ENCODE results near the gene CREB3L2.
A peak's percentile ranks its signal among the peaks of the same experiment; 100 is the strongest.
"Not testable (repeated sequence)": the region's sequence is repeated elsewhere in the genome, so short reads cannot be mapped to it uniquely, and the experiment has no call there.

The CREB3L2 gene, protein sequence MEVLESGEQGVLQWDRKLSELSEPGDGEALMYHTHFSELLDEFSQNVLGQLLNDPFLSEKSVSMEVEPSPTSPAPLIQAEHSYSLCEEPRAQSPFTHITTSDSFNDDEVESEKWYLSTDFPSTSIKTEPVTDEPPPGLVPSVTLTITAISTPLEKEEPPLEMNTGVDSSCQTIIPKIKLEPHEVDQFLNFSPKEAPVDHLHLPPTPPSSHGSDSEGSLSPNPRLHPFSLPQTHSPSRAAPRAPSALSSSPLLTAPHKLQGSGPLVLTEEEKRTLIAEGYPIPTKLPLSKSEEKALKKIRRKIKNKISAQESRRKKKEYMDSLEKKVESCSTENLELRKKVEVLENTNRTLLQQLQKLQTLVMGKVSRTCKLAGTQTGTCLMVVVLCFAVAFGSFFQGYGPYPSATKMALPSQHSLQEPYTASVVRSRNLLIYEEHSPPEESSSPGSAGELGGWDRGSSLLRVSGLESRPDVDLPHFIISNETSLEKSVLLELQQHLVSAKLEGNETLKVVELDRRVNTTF

DNA sequence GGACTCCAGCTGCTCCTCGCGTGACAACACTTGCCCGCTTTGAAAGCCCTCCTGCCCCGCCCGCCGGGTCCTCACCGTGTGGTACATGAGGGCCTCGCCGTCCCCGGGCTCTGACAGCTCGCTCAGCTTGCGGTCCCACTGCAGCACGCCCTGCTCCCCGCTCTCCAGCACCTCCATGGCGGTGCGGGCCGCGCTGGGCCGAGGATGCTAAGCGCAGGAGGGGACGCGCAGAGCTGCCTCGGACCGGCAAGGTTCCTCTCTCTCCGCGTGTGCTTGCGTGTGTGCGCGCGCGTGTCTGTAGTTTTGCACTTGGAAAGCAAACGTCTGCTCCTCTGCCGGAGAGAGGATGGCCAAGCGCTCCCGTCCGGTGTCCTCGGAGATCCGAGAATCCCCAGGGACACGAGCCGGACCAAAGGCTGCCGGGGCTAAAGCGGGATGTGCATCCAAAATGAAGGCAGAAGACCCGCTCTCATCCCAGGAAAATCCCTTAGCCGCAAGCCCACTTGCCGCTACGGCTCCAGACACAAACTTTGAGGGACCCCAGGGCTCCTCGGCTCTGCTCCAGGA is at the start of gene CREB3L2:
Gene CREB3L2 (minus strand): TSS at position 558 of the 567 bp plus-strand sequence. CDS start 381 bp downstream, at position 177.
- DNase-seq (ENCODE audit: low read depth in 2 of 2) = peak; percentile 23 to 32

DNA sequence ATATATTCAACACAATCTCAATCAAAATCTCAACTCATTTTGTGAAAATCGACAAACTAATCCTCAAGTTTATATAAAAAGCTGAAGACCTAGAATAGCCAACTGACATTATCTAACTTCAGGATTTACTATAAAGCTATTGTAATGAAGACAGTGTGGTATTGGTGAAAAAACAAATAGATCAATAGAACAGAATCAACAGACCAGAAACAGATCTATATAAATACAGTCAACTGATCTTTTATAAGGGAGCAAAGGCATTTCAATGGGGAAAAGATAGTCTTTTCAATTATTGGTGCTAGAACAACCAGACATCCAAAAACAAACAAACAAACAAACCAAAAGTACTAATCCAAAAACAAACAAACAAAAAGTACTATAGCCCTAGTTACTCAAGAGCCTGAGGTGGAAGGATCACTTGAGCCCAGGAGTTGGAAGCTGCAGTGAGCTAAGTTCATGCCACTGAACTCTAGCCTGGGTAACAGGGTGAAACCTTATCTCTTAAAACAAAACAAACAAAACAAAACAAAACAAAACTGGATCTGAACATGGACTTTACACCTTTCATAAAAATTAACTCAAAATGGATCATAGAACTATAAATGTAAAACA is 47.7 kb upstream of the CREB3L2 start:
- DNase-seq (ENCODE audit: low read depth in 2 of 2) = no peak

- DNase-seq (ENCODE audit: low read depth in 2 of 2) = no peak
Observed at GRCh38 chr7:138047907-138048306, 46.0 kb upstream of the CREB3L2 start.

DNA sequence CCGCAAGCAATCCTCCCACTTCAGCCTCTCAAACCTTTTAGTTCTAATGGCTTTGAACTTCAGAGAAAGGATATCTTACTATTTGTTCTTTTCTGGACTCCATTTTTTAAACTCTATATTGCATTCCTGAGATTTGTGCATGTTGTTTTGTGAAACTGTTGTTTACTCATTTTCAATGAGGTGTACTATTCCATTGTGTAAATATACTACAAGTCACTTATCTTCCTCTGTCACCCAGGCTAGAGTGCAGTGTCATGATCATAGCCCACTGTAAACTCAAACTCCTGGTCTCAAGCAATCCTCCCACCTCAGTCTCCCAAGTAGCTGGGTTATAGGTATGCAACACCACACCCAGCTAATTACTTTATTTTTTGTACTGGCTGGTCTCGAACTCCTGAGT is 43.0 kb upstream of the CREB3L2 start:
- no peak for DNase-seq (ENCODE audit: low read depth in 2 of 2)

GRCh38 chr7:138040063-138040462 is 38.2 kb upstream of the CREB3L2 start:
- not testable (repeated sequence) for DNase-seq (ENCODE audit: low read depth in 2 of 2)

DNA sequence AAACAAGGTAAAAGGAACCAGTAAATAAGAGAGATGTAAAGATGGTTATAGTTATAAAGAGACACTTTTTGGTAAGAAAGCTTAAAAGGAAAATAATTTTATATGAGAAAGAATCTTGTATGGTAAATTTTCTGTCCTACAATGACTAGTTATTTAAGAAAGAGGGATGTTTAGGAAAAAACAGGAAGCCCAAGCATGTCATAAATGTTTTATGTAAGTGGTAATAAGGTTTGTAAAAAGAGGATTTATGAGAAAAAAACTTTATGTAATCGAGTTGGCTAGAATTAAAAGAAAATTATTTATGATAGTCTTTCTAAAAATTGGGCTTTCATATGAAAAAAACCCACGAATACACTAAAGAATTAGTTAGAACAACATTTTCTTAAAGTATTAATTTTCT is 34.2 kb upstream of the CREB3L2 start:
- DNase-seq (ENCODE audit: low read depth in 2 of 2) = no peak

DNA sequence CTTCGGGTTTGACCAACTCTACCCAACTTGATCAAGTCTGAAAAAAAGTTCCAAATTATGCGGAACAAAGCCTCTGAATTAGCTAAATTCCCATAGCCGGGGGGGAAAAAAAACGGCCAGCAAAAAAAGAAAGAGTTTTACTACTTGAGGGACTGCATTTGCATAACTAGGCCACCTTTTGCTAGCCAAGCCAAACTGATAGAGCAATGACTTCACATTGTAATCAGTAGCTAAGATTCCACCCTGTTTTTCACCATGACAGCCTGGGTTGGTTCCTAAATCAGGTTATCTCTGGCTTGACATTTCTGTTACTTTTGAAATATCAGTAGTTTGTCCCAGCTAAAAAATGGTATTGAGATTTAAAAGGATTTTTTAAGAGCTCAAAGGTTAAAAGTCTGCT is 31.4 kb upstream of the CREB3L2 start:
- DNase-seq (ENCODE audit: low read depth in 2 of 2) = no peak

GRCh38 chr7:138032770-138033169 is 30.9 kb upstream of the CREB3L2 start:
- DNase-seq (ENCODE audit: low read depth in 2 of 2) = no peak

DNA sequence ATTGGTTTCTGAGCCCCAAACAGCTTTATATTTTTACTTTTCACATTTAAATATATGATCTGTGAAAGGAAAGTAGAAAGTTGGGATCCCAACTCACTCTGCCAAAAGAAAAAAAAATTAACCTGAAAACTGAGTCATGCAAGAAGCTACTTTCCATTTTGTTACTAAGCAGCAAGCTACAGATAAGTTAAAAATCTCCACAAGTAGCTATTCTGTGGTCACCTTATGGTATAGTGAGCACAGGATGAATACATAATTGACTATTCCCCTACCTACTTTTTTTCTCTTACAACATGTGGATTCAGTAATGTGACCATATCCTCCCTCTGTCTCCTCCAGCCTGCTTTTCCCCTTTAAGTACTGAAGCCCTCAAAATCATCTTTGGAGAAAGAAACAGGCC is 30.3 kb upstream of the CREB3L2 start:
- DNase-seq (ENCODE audit: low read depth in 2 of 2) = no peak

- DNase-seq (ENCODE audit: low read depth in 2 of 2) = no peak
Observed at GRCh38 chr7:138030679-138031351, 28.9 kb upstream of the CREB3L2 start.

- DNase-seq (ENCODE audit: low read depth in 2 of 2) = no peak
Observed at GRCh38 chr7:138029941-138030340, 28.1 kb upstream of the CREB3L2 start.

DNA sequence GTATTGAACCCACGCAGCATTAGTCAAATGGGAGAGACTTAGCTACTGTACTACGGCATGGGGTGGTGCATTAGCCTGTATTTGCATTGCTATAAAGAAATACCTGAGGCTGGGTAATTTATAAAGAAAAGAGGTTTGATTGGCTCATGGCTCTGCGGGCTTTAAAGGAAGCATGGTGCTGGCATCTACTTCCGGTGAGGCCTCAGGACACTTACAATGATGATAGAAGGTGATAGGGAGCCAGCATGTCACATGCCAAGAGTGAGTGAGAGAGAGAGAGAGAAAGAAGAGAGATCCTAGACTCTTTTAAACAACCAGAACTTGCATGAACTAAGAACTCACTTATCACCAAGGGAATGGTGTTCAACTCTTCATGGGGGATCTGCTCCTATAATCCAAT is 27.2 kb upstream of the CREB3L2 start:
- no peak for DNase-seq (ENCODE audit: low read depth in 2 of 2)

GRCh38 chr7:138027100-138027499 is 25.2 kb upstream of the CREB3L2 start:
- no peak for DNase-seq (ENCODE audit: low read depth in 2 of 2)

- DNase-seq (ENCODE audit: low read depth in 2 of 2) = no peak
Observed at GRCh38 chr7:138025215-138026186, 23.6 kb upstream of the CREB3L2 start.

DNA sequence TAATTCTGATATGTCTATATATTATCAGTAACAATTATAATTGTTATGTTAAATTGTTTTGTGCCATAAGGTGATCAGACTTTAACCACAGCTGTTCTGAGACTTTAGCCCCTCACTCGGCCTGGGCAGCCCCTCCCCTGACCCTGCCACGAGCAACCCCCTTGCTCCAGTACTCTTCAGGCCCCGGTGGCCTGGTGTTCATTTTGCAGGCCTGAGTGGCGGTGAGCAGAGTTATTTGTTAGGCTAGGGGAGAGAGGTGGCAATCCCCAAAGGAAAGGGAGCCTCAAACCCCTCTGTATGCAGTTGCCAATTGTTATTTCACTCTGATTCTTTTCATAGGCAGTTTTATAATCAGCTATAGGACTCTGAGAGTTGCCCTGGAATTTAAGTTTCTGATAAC is 22.9 kb upstream of the CREB3L2 start:
- no peak for DNase-seq (ENCODE audit: low read depth in 2 of 2)

GRCh38 chr7:138024343-138024691 is 22.4 kb upstream of the CREB3L2 start:
- no peak for DNase-seq (ENCODE audit: low read depth in 2 of 2)

DNA sequence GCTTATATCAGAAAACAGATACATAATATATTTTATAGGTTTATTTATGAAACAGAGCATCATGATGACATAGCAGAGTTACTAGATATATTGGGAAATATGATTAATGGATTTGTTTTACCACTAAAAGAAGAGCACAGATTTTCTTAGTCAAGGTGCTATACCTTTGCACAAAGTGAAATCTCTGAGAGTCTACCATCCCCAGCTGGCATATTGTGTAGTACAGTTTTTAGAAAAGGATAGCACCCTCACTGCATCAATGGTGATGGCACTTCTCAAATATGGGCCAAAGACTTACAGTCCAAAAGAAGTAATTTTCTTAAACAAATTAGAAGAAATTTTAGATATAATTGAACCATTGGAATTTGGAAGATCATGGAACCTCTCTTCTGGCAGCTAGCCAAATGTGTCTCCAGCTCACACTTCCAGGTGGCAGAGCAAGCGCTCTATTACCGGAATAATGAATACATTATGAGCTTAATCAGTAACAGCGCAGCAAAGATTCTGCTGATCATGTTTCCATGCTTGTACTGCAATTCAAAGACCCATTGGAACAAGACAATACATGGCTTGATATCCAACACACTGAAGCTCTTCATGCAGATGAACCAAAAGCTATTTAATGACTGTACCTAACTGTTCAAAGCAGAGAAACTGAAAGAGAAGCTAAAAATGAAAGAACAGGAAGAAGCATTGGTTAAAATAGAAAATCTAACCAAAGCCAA is 21.9 kb upstream of the CREB3L2 start:
- no peak for DNase-seq (ENCODE audit: low read depth in 2 of 2)

- DNase-seq (ENCODE audit: low read depth in 2 of 2) = no peak
Observed at GRCh38 chr7:138021889-138022288, 20.0 kb upstream of the CREB3L2 start.

GRCh38 chr7:138017992-138018391 is 16.1 kb upstream of the CREB3L2 start:
- no peak for DNase-seq (ENCODE audit: low read depth in 2 of 2)

GRCh38 chr7:138015096-138015495 is 13.2 kb upstream of the CREB3L2 start:
- no peak for DNase-seq (ENCODE audit: low read depth in 2 of 2)

Measured in stimulated activated CD8-positive, alpha-beta memory T cell treated with anti-CD3 and anti-CD28 coated beads, Interleukin-7, amount 100 ng/mL, for 1 hour (primary cell).